SU-DHL-6 (cell line): ENCODE results near the gene LGSN.
"Not testable (repeated sequence)": the region's sequence is repeated elsewhere in the genome, so short reads cannot be mapped to it uniquely, and the experiment has no call there.

Experiments
- H2AFZ ChIP-seq: fragments of 200-600 bp; sonication (generic); 2 replicates; pipeline ENCODE4 v1.6.1; 2014; ENCODE audit warnings: low read depth, mild to moderate bottlenecking, moderate library complexity, mixed read lengths, antibody characterized with exemption, low read length; ENCODE audit not compliant: severe bottlenecking
- H3F3A ChIP-seq: fragments of 200-600 bp; shearing (Covaris generic); 2 replicates; pipeline ENCODE4 v1.6.0; 2016; ENCODE audit warnings: antibody characterized with exemption, mild to moderate bottlenecking; ENCODE audit not compliant: insufficient read depth
- H3K27ac ChIP-seq: fragments of 200-600 bp; sonication (generic); 2 replicates; pipeline ENCODE4 v1.5.1; 2016; ENCODE audit warnings: low read depth, mild to moderate bottlenecking, low read length, moderate library complexity, mixed read lengths
- H3K27me3 ChIP-seq: fragments of 200-600 bp; sonication (generic), shearing (Covaris generic); 2 replicates; pipeline ENCODE4 v1.6.0; 2014; ENCODE audit warnings: mild to moderate bottlenecking, low read length
- H3K36me3 ChIP-seq: fragments of 200-600 bp; sonication (generic); 2 replicates; pipeline ENCODE4 v1.6.1; 2014; ENCODE audit warnings: mild to moderate bottlenecking, low read length, mixed read lengths
- H3K4me2 ChIP-seq: fragments of 300-600, 200-600 bp; shearing (Covaris generic), sonication (generic); 2 replicates; pipeline ENCODE4 v1.6.0; 2014; ENCODE audit warnings: low read length, low read depth, mild to moderate bottlenecking; ENCODE audit not compliant: poor library complexity, severe bottlenecking
- H3K4me3 ChIP-seq: fragments of 200-600 bp; sonication (generic); 2 replicates; pipeline ENCODE4 v1.5.1; 2014; ENCODE audit warnings: antibody characterized with exemption, low read length, mild to moderate bottlenecking, mixed read lengths; ENCODE audit not compliant: insufficient read depth, poor library complexity, severe bottlenecking
- H3K79me2 ChIP-seq: fragments of 200-600 bp; sonication (generic); 2 replicates; pipeline ENCODE4 v1.6.1; 2014; ENCODE audit warnings: mild to moderate bottlenecking, low read length, moderate library complexity; ENCODE audit not compliant: insufficient read depth
- H3K9ac ChIP-seq: fragments of 200-600 bp; sonication (generic); 2 replicates; pipeline ENCODE4 v1.7.0; 2014; ENCODE audit warnings: mild to moderate bottlenecking, low read length
- H3K9me2 ChIP-seq: fragments of 200-600 bp; sonication (generic); replicated peaks from 2 replicates; pipeline ENCODE4 v1.6.1; 2014; ENCODE audit warnings: low read length; ENCODE audit not compliant: insufficient read depth
- H3K9me3 ChIP-seq: fragments of 200-600 bp; sonication (generic); 2 replicates; pipeline ENCODE4 v1.6.1; 2014; ENCODE audit warnings: low read length, mixed read lengths; ENCODE audit not compliant: insufficient read depth
- H4K20me1 ChIP-seq: fragments of 200-600 bp; sonication (generic); 2 replicates; pipeline ENCODE4 v1.6.1; 2014; ENCODE audit warnings: low read depth, mild to moderate bottlenecking, antibody characterized with exemption, low read length, moderate library complexity, mixed read lengths
- CTCF ChIP-seq: fragments of 200-600 bp; sonication (generic); IDR thresholded peaks from one replicate; pipeline ENCODE4 v1.5.1; 2017; ENCODE audit warnings: antibody characterized with exemption, mild to moderate bottlenecking, low read length, moderate library complexity; ENCODE audit not compliant: insufficient read depth, poor library complexity, severe bottlenecking
- EZH2phosphoT487 ChIP-seq: fragments of 200-600 bp; sonication (generic), shearing (Covaris generic); conservative IDR thresholded peaks from 2 replicates; pipeline ENCODE4 v1.6.1; 2018; ENCODE audit warnings: mild to moderate bottlenecking, antibody characterized with exemption, low read length, moderate library complexity, mixed read lengths

LGSN gene

GRCh38 chr6:63245420-63245819, 74.4 kb downstream of the LGSN start:
- TF ChIP-seq CTCF, result no peak
- no peak for TF ChIP-seq EZH2phosphoT487
- Histone ChIP-seq H3K9me3 (no peaks in the 10 kb centered on the region), H3F3A (no peaks in the 10 kb centered on the region), H3K27ac (no peak overlapping the region), H2AFZ (no peak overlapping the region), H3K9ac (no peak overlapping the region), H3K4me3 (no peak overlapping the region), H4K20me1 (no peaks in the 10 kb centered on the region), H3K4me2 (no peak overlapping the region), H3K36me3 (no peaks in the 10 kb centered on the region), H3K79me2 (no peaks in the 10 kb centered on the region), H3K27me3 (no peaks in the 10 kb centered on the region), H3K9me2 (no peaks in the 10 kb centered on the region)

GRCh38 chr6:63236398-63236817, 83.4 kb downstream of the LGSN start:
- Histone ChIP-seq H3K4me2 (no peak overlapping the region), H2AFZ (no peak overlapping the region), H3K9me2 (no peaks in the 10 kb centered on the region), H3K9ac (no peak overlapping the region), H3K9me3 (no peaks in the 10 kb centered on the region), H3K27ac (no peak overlapping the region), H3K27me3 (no peaks in the 10 kb centered on the region), H3F3A (no peaks in the 10 kb centered on the region), H4K20me1 (no peaks in the 10 kb centered on the region), H3K36me3 (no peaks in the 10 kb centered on the region), H3K4me3 (no peak overlapping the region), H3K79me2 (no peaks in the 10 kb centered on the region)
- TF ChIP-seq CTCF, result no peak
- TF ChIP-seq EZH2phosphoT487, result no peak

- not testable (repeated sequence) for H3K9ac ChIP-seq, H3K4me2 ChIP-seq, H3F3A ChIP-seq, H3K36me3 ChIP-seq, H3K9me2 ChIP-seq, H2AFZ ChIP-seq, H3K79me2 ChIP-seq, H4K20me1 ChIP-seq, H3K27me3 ChIP-seq, H3K27ac ChIP-seq, H3K4me3 ChIP-seq, H3K9me3 ChIP-seq
Measured at GRCh38 chr6:63230511-63230910, 89.3 kb downstream of the LGSN start.

GRCh38 chr6:63230027-63230426, 89.8 kb downstream of the LGSN start:
- H3K27ac ChIP-seq, H3K9ac ChIP-seq, H3K4me2 ChIP-seq, H3K4me3 ChIP-seq, H3K79me2 ChIP-seq, H3K9me2 ChIP-seq, H3K36me3 ChIP-seq, H3K9me3 ChIP-seq, H2AFZ ChIP-seq, H3F3A ChIP-seq, H3K27me3 ChIP-seq, H4K20me1 ChIP-seq: not testable (repeated sequence)

GRCh38 chr6:63227928-63228894, 91.6 kb downstream of the LGSN start:
- H3K79me2 ChIP-seq, H3K36me3 ChIP-seq, H3K27me3 ChIP-seq: not testable (repeated sequence)

GRCh38 chr6:63225987-63226386, 93.8 kb downstream of the LGSN start:
- not testable (repeated sequence) for H3K4me2 ChIP-seq, H3F3A ChIP-seq, H3K4me3 ChIP-seq, H2AFZ ChIP-seq, H3K9ac ChIP-seq, H3K9me2 ChIP-seq, H3K79me2 ChIP-seq, H3K27ac ChIP-seq, H3K36me3 ChIP-seq, H3K9me3 ChIP-seq, H4K20me1 ChIP-seq, H3K27me3 ChIP-seq

More at GRCh38 chr6:63227928-63228894, 91.6 kb downstream of the LGSN start:
- not testable (repeated sequence) for H4K20me1 ChIP-seq, H3K4me2 ChIP-seq, H3K9me2 ChIP-seq, H2AFZ ChIP-seq, H3F3A ChIP-seq, H3K9ac ChIP-seq, H3K27ac ChIP-seq, H3K4me3 ChIP-seq, H3K9me3 ChIP-seq
